ENCODE measurements around the gene ZBTB2.
"Not testable (repeated sequence)": the region's sequence is repeated elsewhere in the genome, so short reads cannot be mapped to it uniquely, and the experiment has no call there.

Gene ZBTB2

GRCh38 chr6:151365233-151365632 lies 26.1 kb downstream of the ZBTB2 start:
- DNase-seq = no peak

- DNase-seq = no peak
These were observed 31.9 kb downstream of the ZBTB2 start for GRCh38 chr6:151359486-151359885.

GRCh38 chr6:151358475-151358874 lies 32.9 kb downstream of the ZBTB2 start:
- no peak for DNase-seq

GRCh38 chr6:151357758-151358436 lies 33.5 kb downstream of the ZBTB2 start:
- DNase-seq = no peak

GRCh38 chr6:151356983-151357382 lies 34.4 kb downstream of the ZBTB2 start:
- not testable (repeated sequence) for DNase-seq

- DNase-seq = no peak
These were observed 37.6 kb downstream of the ZBTB2 start for GRCh38 chr6:151353795-151354194.

- DNase-seq = no peak
These were observed 38.7 kb downstream of the ZBTB2 start for GRCh38 chr6:151352410-151353396.

- no peak for DNase-seq
These were observed 39.6 kb downstream of the ZBTB2 start for GRCh38 chr6:151351731-151352130.

GRCh38 chr6:151351146-151351700 lies 40.1 kb downstream of the ZBTB2 start:
- no peak for DNase-seq

- DNase-seq = no peak
These were observed 40.8 kb downstream of the ZBTB2 start for GRCh38 chr6:151350442-151351145.

GRCh38 chr6:151349651-151350270 lies 41.6 kb downstream of the ZBTB2 start:
- no peak for DNase-seq

GRCh38 chr6:151342750-151343149 lies 48.6 kb downstream of the ZBTB2 start:
- not testable (repeated sequence) for DNase-seq

GRCh38 chr6:151341476-151342195 lies 49.7 kb downstream of the ZBTB2 start:
- DNase-seq = no peak

GRCh38 chr6:151340219-151340978 lies 51.0 kb downstream of the ZBTB2 start:
- no peak for DNase-seq

GRCh38 chr6:151339369-151339768 lies 52.0 kb downstream of the ZBTB2 start:
- no peak for DNase-seq

GRCh38 chr6:151338651-151339200 lies 52.6 kb downstream of the ZBTB2 start:
- DNase-seq = no peak

- DNase-seq = no peak
These were observed 55.4 kb downstream of the ZBTB2 start for GRCh38 chr6:151335930-151336329.

GRCh38 chr6:151330130-151330696 lies 61.1 kb downstream of the ZBTB2 start:
- DNase-seq = no peak

- DNase-seq = no peak
These were observed 64.3 kb downstream of the ZBTB2 start for GRCh38 chr6:151327101-151327500.

- DNase-seq = no peak
These were observed 65.1 kb downstream of the ZBTB2 start for GRCh38 chr6:151326116-151326825.
